Measurements from ENCODE around the gene PTGES3L. TPM values are rescaled to one million over a fixed set of nuclear protein-coding genes. Genes with fewer than 3 reads are reported as not detected.
"Not testable (repeated sequence)": the region's sequence is repeated elsewhere in the genome, so short reads cannot be mapped to it uniquely, and the experiment has no call there.

The PTGES3L gene
- total and polyA plus RNA-seq, 8 donors = 0.12 to 1.0 (median 0.29) TPM

DNA sequence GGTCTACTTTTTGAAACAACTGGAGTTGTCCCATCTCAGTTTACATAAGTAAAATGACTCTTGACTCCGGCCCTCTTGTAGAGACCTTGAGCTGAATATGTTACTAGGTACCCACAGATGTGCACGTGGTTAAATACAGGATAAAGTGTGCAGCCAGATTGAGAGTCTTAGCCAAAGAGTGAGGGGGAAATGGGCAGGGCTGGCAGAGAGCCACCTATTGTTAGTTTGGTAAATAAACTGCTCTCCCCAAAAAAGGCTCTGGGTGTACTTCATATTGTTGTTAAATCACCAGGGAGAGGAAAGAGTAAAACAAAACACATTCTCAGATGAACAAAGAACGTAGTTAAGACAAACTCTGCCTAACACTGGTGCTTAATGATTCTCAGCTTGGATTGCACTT is 59.0 kb downstream of the PTGES3L start:
- ATAC-seq (peak; percentile 27 to 72 (median 50)), DNase-seq (peak in 3 of 6 donors; percentile 45 to 56 (median 53))

DNA sequence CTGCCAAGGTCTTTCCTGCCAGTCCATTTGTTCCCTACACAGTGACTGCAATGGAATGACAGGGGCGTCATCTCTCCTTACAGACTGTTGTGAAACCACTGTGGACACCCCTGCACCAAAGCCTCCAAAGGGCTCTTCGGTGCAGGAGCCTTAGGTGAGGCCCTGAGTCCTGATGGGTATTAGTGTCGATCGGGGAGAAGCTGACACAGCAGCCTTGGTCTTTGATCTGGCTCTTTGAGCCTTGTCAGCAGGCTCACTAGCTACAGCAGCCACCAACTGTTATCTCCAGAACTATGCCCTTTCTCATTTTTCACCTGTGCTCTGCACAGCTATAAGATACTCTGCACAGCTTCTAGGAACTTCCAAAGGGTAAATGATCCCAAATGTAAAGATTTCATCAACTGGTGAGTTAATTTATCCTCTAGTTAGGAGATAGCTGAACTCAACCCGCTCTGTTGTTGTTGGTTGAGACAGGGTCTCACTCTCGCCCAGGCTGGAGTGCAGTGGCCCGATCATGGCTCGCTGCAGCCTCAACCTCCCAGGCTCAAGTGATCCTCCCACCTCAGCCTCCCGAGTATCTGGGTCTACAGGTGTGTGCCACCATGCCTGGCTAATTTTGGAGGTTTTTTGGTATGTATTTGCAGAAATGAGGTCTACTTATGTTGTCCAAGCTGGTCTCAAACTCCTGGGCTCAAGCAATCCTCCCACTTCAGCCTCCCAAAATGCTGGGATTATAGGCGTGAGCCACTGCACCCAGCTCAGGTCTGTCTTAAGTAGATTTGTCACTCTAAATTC is 59.6 kb downstream of the PTGES3L start:
- no peaks in the 10 kb centered on the region for H3K36me3 ChIP-seq
- H3K4me3 ChIP-seq = no peak overlapping the region
- DNase-seq (no peak), ATAC-seq (peak; percentile 36 to 61 (median 54)), FAIRE-seq (no peak)
- no peaks in the 10 kb centered on the region for H3K9me3 ChIP-seq
- no peaks in the 10 kb centered on the region for H3K27me3 ChIP-seq
- H3K27ac ChIP-seq = peak overlapping the region in 3 of 4 donors; percentile 28 to 48 (median 45)
- TF ChIP-seq, protein P1, sequence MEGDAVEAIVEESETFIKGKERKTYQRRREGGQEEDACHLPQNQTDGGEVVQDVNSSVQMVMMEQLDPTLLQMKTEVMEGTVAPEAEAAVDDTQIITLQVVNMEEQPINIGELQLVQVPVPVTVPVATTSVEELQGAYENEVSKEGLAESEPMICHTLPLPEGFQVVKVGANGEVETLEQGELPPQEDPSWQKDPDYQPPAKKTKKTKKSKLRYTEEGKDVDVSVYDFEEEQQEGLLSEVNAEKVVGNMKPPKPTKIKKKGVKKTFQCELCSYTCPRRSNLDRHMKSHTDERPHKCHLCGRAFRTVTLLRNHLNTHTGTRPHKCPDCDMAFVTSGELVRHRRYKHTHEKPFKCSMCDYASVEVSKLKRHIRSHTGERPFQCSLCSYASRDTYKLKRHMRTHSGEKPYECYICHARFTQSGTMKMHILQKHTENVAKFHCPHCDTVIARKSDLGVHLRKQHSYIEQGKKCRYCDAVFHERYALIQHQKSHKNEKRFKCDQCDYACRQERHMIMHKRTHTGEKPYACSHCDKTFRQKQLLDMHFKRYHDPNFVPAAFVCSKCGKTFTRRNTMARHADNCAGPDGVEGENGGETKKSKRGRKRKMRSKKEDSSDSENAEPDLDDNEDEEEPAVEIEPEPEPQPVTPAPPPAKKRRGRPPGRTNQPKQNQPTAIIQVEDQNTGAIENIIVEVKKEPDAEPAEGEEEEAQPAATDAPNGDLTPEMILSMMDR (IDR thresholded peaks at IDR 0.05) = no peak
- H3K4me1 ChIP-seq = peaks cover 31 to 41% (median 36%) of the 10 kb centered on the region in 3 donors
- WGBS, 2 donors = 64 to 71% methylated on average over 10 of the region's 10 CpGs
- intact Hi-C loops (cut with DNase I) = no loop called here

More for the DNA sequence above, 59.0 kb downstream of the PTGES3L start:
- 5 to 6% methylated on average over 3 of the region's 3 CpGs for WGBS, 2 donors
- peak overlapping the region in 3 of 4 donors; percentile 28 to 48 (median 45) for H3K27ac ChIP-seq
- TF ChIP-seq, protein P1 (IDR thresholded peaks at IDR 0.05) = no peak
- no peaks in the 10 kb centered on the region for H3K36me3 ChIP-seq
- no peaks in the 10 kb centered on the region for H3K9me3 ChIP-seq
- no peak overlapping the region for H3K4me3 ChIP-seq
- H3K4me1 ChIP-seq = peaks cover 31 to 41% (median 36%) of the 10 kb centered on the region in 3 donors
- intact Hi-C loops (cut with DNase I) = no loop called here
- no peaks in the 10 kb centered on the region for H3K27me3 ChIP-seq
- no peak for FAIRE-seq

DNA sequence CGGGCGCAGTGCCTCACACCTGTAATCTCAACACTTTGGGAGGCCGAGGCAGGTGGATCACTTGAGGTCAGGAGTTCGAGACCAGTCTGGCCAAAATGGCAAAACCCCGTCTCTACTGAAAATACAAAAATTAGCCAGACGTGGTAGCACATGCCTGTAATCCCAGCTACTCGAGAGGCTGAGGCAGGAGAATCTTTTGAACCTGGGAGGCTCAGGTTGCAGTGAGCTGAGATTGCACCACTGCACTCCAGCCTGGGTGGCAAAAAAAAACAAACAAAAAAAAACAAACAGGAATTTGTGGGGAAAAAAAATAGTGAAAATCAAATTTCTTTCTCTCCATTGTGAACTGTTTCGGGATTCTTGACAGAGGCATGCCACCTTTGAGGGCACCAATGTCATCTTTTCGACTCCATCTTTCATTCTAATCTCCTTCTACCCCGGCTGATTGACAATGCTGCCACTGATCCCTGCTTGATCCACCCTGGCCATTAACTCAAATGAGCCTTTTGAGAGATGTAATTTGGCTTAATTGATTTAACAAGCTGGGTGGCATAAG is 60.3 kb downstream of the PTGES3L start:
- ATAC-seq; H3K4me3 ChIP-seq; intact Hi-C loops (cut with DNase I); H3K36me3 ChIP-seq; FAIRE-seq; DNase-seq; H3K9me3 ChIP-seq; H3K27me3 ChIP-seq: not testable (repeated sequence)
- peak overlapping the region; percentile 24 to 62 (median 56) for H3K27ac ChIP-seq
- peaks cover 31 to 45% (median 36%) of the 10 kb centered on the region in 3 donors for H3K4me1 ChIP-seq
- 57% methylated on average over 10 of the region's 10 CpGs for WGBS, 2 donors

DNA sequence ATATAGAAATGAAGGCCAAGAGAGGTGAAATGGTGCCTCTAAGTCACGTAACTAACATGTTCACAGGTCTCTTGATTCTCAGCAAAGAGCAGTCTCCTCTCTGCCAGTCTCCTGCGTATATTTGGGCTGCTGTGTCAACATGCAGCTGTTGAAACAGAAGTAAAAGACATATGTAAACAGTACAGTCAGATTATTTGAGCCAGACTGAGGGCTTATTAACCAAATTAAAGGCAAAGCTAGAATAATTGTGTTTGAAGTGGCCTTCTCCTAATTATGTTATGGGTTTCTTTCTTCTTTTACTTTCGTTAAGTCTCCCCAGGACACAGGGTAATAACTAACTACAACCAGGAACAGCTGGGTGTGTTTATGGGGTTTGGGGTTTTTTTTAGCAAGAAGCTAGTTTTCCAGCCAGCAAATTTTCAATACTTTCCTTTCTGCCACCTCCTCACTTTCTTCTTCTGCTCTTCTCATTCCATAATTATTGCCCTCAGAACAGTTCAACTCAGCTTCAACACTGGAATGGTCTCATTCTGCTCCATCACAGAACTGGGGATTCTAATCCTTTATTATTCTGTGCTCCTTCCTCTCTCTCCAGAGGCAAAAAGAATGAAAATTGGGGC is 60.9 kb downstream of the PTGES3L start:
- peak; percentile 76 to 86 (median 84) for ATAC-seq
- intact Hi-C loops (cut with DNase I) = no loop called here
- FAIRE-seq = no peak
- Histone ChIP-seq H3K4me1 (peaks cover 31 to 48% (median 36%) of the 10 kb centered on the region in 3 donors), H3K27ac (peak overlapping the region; percentile 24 to 62 (median 56)), H3K27me3 (no peaks in the 10 kb centered on the region), H3K4me3 (peak overlapping the region in 1 of 4 donors; percentile 8), H3K36me3 (no peaks in the 10 kb centered on the region), H3K9me3 (no peaks in the 10 kb centered on the region)
- 11 to 14% methylated on average over 3 of the region's 3 CpGs for WGBS, 2 donors
- DNase-seq = peak in 3 of 6 donors; percentile 36 to 53 (median 43)
- TF ChIP-seq, protein P1 (IDR thresholded peaks at IDR 0.05) = no peak

Other genes starting within 250 kb of the PTGES3L start
- gene EZH1, start 235.0 kb downstream of the PTGES3L start, total RNA-seq = 10 to 100 TPM in 5 of 6 donors, 1 to 10 TPM in 1; 8.8 to 25.4 (median 14.6) TPM
- 10 to 100 TPM; 16.3 to 23.3 TPM for gene EZH1, start 235.0 kb downstream of the PTGES3L start, polyA plus RNA-seq
- gene RAMP2, start 218.9 kb downstream of the PTGES3L start, total RNA-seq = 1 to 10 TPM; 2.4 to 9.2 (median 4.7) TPM
- 10 to 100 TPM; 15.9 to 26.5 TPM for gene RAMP2, start 218.9 kb downstream of the PTGES3L start, polyA plus RNA-seq
- gene VPS25, start 206.6 kb downstream of the PTGES3L start, total RNA-seq = 10 to 100 TPM; 18.1 to 30.7 (median 26.0) TPM
- gene VPS25, start 206.6 kb downstream of the PTGES3L start, polyA plus RNA-seq = 10 to 100 TPM; 24.6 to 46.9 TPM
- gene WNK4, start 199.5 kb downstream of the PTGES3L start, total RNA-seq = under 1 TPM; 0.19 to 0.87 (median 0.51) TPM
- gene WNK4, start 199.5 kb downstream of the PTGES3L start, polyA plus RNA-seq = 1 to 10 TPM; 1.1 to 4.7 TPM
- 10 to 100 TPM; 48.1 to 73.6 (median 64.7) TPM for gene COA3, start 181.4 kb downstream of the PTGES3L start, total RNA-seq
- gene COA3, start 181.4 kb downstream of the PTGES3L start, polyA plus RNA-seq = 100 to 1,000 TPM; 107 to 130 TPM
- gene CNTD1, start 181.2 kb downstream of the PTGES3L start, total RNA-seq = under 1 TPM; 0.13 to 0.78 (median 0.55) TPM
- gene CNTD1, start 181.2 kb downstream of the PTGES3L start, polyA plus RNA-seq = under 1 TPM; 0.19 to 0.47 TPM
- gene BECN1, start 155.8 kb downstream of the PTGES3L start, total RNA-seq = 10 to 100 TPM; 35.2 to 49.7 (median 44.6) TPM
- 10 to 100 TPM; 20.1 to 38.9 TPM for gene BECN1, start 155.8 kb downstream of the PTGES3L start, polyA plus RNA-seq
- 10 to 100 TPM; 25.8 to 51.6 (median 45.0) TPM for gene PSME3, start 146.7 kb downstream of the PTGES3L start, total RNA-seq
- 10 to 100 TPM; 17.8 to 27.7 TPM for gene PSME3, start 146.7 kb downstream of the PTGES3L start, polyA plus RNA-seq
- gene AOC2, start 135.5 kb downstream of the PTGES3L start, total RNA-seq = 1 to 10 TPM in 1 of 6 donors, under 1 TPM in 5; 0.37 to 1.7 (median 0.56) TPM
- gene AOC2, start 135.5 kb downstream of the PTGES3L start, polyA plus RNA-seq = under 1 TPM; 0.77 to 0.87 TPM
- 1 to 10 TPM; 1.9 to 9.5 (median 5.8) TPM for gene AOC3, start 128.9 kb downstream of the PTGES3L start, total RNA-seq
- gene AOC3, start 128.9 kb downstream of the PTGES3L start, polyA plus RNA-seq = 10 to 100 TPM in 1 of 2 donors, 1 to 10 TPM in 1; 6.2 to 11.3 TPM
- under 1 TPM in 4 of 6 donors, not detected in 2; 0.17 to 0.72 (median 0.23) TPM for gene G6PC1, start 79.3 kb downstream of the PTGES3L start, total RNA-seq
- gene G6PC1, start 79.3 kb downstream of the PTGES3L start, polyA plus RNA-seq = under 1 TPM; 0.08 to 0.42 TPM
- gene AARSD1, start 15.6 kb downstream of the PTGES3L start, total RNA-seq = 10 to 100 TPM; 20.4 to 31.5 (median 25.1) TPM
- 10 to 100 TPM; 75.3 to 89.1 TPM for gene AARSD1, start 15.6 kb downstream of the PTGES3L start, polyA plus RNA-seq
- 10 to 100 TPM in 1 of 6 donors, 1 to 10 TPM in 5; 6.3 to 12.1 (median 7.9) TPM for gene RUNDC1, start 485 bp upstream of the PTGES3L start, total RNA-seq
- 1 to 10 TPM; 9.1 to 9.6 TPM for gene RUNDC1, start 485 bp upstream of the PTGES3L start, polyA plus RNA-seq
- 100 to 1,000 TPM; 284 to 613 (median 489) TPM for gene RPL27, start 18.3 kb upstream of the PTGES3L start, total RNA-seq
- 1,000 to 10,000 TPM; 1,179 to 1,185 TPM for gene RPL27, start 18.3 kb upstream of the PTGES3L start, polyA plus RNA-seq
- gene IFI35, start 26.7 kb upstream of the PTGES3L start, total RNA-seq = 10 to 100 TPM in 2 of 6 donors, 1 to 10 TPM in 4; 6.0 to 19.9 (median 7.7) TPM
- gene IFI35, start 26.7 kb upstream of the PTGES3L start, polyA plus RNA-seq = 10 to 100 TPM; 20.2 to 23.9 TPM
- 100 to 1,000 TPM in 1 of 6 donors, 10 to 100 TPM in 5; 65.8 to 132 (median 80.5) TPM for gene VAT1, start 42.3 kb upstream of the PTGES3L start, total RNA-seq
- gene VAT1, start 42.3 kb upstream of the PTGES3L start, polyA plus RNA-seq = 10 to 100 TPM; 47.9 to 51.8 TPM
- under 1 TPM; 0.22 to 0.71 (median 0.57) TPM for gene RND2, start 45.2 kb upstream of the PTGES3L start, total RNA-seq
- gene RND2, start 45.2 kb upstream of the PTGES3L start, polyA plus RNA-seq = 1 to 10 TPM in 1 of 2 donors, under 1 TPM in 1; 0.46 to 1.1 TPM
- gene BRCA1, start 145.3 kb upstream of the PTGES3L start, total RNA-seq = 1 to 10 TPM; 1.1 to 4.6 (median 2.5) TPM
- 1 to 10 TPM; 1.4 to 2.6 TPM for gene BRCA1, start 145.3 kb upstream of the PTGES3L start, polyA plus RNA-seq
- 10 to 100 TPM; 26.0 to 54.0 (median 33.7) TPM for gene NBR1, start 191.1 kb upstream of the PTGES3L start, total RNA-seq
- 10 to 100 TPM; 15.5 to 27.4 TPM for gene NBR1, start 191.1 kb upstream of the PTGES3L start, polyA plus RNA-seq
- 1 to 10 TPM; 2.6 to 7.9 (median 4.4) TPM for gene TMEM106A, start 231.8 kb upstream of the PTGES3L start, total RNA-seq
- 1 to 10 TPM; 1.4 to 6.8 TPM for gene TMEM106A, start 231.8 kb upstream of the PTGES3L start, polyA plus RNA-seq
- under 1 TPM in 1 of 6 donors, not detected in 5; 0.51 TPM for gene CCDC200, start 248.5 kb upstream of the PTGES3L start, total RNA-seq
- gene CCDC200, start 248.5 kb upstream of the PTGES3L start, polyA plus RNA-seq = under 1 TPM; 0.26 to 0.80 TPM